GM18873 (cell line): ENCODE results near the gene PDYN.
"Not testable (repeated sequence)": the region's sequence is repeated elsewhere in the genome, so short reads cannot be mapped to it uniquely, and the experiment has no call there.

Source experiments
- ATAC-seq: cut with Tn5 transposase; IDR thresholded peaks from one replicate; pipeline ENCODE4 v1.9.1; 2021; ENCODE audit warnings: mild to moderate bottlenecking, moderate library complexity, moderate number of reproducible peaks; ENCODE audit not compliant: unreplicated experiment, low FRiP score

PDYN gene

DNA sequence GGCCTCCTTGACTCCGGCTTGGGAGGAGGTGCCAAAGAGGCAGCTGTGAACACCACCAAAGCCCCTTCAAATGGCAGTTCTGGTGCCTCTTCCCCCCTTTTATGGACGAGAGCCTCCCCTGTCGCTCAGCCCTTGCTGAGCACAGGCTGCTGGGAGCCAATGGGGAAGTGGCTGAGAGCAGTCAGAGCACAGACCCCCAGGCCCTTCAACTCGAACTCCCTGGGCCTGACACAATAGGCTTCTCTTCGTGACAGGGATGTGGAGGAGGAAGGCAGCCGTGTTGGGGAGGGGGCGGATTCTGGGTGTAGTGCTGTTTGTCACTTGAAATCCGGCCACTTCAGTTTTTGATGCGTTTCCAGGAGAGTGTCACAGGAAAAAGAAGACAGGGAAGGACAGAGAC is at the start of gene PDYN:
Gene PDYN, minus strand, starts transcription at position 73 of the 400 bp plus-strand sequence. CDS start 10,974 bp downstream, outside the sequence.
- no peak for ATAC-seq

DNA sequence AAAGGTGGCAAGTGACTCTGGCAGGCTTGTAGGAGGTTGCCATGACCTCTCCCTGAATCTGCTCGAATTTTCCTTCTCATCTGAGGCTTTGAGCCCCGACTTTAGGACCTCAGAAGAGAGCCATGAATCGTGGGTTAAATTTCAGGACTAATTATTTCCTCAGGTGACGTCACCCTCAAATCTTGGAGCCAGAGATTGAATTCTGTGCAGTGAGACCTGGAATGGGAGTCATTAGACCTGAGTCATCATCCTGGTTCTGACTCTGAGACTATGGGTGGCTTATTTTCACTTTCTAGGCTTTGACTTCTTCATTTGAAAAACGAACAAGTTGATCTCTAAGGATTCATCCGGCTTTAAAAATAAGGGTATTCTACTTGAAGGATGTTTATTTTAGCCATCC is 48.5 kb upstream of the PDYN start:
- no peak for ATAC-seq

DNA sequence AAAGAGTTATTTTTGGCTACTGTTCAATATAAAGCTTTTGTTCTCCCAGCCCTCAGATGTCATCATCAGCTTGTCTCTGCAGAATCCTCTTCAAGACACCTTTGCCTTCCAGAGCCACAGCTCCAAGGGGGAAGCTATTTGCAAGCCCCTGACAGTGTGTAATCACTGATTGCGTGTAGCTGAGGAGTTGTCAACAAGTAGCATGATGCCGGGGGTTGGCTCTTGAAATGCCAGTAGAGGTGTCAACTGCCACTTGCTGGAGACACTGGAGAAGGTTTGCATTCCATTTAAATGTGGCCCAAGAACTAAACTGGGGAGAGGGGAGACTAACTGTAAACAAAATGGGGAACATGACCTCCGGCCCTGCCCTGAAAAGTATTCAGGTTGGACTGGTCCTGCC is 44.3 kb upstream of the PDYN start:
- ATAC-seq, result no peak

DNA sequence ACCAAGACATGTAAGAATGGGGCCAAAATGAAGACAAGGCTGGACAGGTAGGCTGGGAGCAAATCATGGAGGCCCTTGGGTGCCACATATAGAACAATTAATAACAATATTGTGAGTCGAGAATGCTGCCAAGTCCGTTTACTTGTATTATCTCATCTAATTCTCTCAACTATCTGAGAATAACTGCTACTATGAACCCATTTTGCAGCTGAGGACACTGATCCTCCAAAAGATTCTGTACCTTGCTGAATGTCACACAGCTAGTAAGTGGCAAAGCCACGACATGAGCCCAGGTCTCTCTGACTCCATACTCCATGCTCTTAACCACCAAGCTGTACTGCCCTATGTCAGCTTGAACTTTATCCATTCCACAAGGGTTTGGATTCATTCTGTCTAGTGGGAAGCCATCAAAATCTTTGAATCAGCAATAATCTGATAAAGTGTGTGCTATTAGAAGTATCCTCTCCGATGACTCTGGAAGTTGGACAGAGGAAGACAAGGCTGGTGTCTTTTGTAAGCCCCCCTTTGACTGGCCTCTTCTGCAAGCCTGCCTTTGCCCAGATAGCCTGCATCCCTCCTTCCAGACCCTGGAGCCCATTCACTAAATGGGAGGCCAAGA is 43.5 kb upstream of the PDYN start:
- ATAC-seq, result no peak

DNA sequence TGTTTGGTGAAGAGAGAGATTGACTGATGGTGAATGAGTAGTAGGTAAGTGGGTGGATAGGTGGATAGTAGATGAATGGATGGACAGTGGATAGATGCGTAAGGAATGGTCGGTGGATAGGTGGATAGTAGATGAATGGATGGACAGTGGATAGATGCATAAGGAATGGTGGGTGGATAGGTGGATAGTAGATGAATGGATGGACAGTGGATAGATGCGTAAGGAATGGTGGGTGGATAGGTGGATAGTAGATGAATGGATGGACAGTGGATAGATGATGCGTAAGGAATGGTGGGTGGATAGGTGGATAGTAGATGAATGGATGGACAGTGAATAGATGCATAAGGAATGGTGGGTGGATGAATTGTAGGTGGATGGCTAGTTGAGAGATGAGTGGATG is 42.5 kb upstream of the PDYN start:
- ATAC-seq, result not testable (repeated sequence)

DNA sequence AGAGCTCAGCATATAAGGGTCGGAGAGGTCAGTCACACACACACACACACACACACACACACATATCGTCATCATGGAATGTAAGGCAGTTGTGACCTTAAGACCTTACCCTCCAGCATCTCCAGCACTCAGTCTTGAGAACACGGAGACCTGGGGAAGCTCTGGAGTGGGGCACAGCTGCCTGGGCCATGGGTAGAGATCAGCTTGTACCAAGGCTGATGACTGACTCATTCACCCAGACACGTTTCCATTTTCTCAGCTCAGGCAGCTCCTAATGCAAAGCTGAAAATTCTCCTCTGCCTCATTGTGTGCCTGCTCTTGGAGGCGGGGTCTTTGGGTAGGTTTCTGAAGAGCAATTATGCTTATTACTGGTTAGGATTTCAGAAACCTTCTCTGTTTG is 38.3 kb upstream of the PDYN start:
- ATAC-seq, result no peak

DNA sequence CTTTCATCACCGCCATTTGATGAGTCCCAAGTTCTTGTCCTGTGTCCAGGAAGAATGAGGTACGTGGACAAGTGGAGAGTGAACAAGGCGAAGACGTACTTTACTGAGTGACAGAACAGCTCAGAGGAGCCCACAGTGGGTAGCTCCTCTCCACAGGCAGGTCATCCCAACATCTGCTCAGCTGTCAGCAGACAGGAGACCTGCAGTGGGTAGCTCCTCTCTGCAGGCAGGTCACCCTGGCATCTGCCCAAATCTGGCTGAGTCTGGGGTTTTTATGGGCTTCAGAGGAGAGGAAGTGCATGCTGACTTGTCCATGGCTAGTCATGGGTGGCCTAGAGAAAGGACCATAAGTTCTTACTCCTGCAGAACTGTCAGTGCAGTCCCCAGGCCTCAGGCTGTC is 32.7 kb upstream of the PDYN start:
- ATAC-seq, result no peak

DNA sequence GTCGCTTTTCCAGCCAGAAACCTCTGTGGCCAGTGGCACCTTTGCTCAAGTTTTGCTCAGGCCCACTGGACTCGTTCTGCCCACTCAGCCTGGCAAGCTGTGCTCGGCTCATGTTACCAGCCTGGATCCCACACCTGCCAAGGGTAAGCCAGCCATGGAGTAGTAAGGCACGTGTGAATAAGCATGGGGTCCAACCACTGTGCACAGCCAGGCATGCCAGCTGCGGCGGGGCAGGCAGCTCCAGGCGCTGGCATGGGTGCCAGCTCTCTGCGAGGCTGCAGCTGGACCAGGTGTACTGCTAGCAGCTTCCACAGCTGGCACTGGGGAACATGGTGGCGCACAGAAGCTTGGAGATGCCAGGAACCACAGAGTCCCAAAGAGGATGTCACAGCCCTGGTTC is 32.1 kb upstream of the PDYN start:
- ATAC-seq, result no peak

DNA sequence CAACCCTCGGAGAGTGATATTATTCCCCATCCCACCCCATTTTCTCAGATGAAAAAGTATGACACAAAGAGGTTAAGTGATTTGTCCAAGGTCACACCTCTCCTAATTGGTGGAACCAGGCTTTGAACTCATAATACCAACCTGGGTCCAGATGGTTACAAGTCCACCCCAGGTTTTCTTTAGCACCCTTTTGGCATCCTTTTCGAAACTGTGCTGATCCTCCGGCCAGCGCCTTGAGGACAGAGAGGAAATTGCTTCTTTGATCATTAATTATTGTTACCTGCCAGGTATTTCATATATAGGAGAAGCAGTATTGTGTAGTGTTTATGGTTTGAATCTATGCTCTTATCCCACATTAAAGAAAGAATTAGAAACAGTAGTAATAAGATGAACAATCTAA is 29.3 kb upstream of the PDYN start:
- ATAC-seq, result no peak

DNA sequence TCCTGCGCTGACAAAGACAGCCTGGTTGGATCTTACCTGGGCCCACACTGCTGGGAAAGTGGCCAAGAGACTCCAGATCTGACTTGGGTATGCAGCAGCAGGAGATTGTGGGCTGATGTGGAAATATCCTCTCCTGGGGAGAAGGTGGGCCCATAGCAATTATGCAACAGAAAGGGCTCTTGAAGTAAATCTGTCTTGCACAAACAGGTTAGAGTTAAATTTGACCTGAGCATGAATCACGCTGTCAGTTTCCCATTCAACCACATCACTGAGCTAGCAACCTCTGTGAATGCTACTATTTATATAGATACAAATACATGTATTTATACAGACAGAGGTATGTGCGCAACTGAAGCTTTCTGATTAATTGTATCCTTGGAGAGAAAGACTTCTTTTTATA is 28.3 kb upstream of the PDYN start:
- ATAC-seq, result no peak

DNA sequence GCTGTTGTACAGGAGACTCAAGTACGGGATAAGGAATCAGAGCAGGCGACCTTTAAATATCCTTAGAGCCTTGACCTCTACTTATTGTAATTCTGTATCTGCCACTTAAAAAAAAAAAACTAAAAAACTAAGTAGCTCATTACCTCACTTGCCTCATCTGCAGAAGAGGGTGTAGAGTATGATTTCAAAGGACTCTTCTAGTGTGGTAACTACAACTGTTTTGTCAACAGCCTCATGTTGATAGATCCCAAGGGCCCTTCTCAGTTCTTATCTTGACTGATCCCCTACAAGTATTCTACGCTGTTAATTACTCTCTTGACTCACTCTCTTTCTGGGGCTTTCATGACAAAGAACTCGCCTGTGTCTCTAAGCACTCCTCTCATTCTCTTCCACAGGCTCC is 16.7 kb upstream of the PDYN start:
- no peak for ATAC-seq

DNA sequence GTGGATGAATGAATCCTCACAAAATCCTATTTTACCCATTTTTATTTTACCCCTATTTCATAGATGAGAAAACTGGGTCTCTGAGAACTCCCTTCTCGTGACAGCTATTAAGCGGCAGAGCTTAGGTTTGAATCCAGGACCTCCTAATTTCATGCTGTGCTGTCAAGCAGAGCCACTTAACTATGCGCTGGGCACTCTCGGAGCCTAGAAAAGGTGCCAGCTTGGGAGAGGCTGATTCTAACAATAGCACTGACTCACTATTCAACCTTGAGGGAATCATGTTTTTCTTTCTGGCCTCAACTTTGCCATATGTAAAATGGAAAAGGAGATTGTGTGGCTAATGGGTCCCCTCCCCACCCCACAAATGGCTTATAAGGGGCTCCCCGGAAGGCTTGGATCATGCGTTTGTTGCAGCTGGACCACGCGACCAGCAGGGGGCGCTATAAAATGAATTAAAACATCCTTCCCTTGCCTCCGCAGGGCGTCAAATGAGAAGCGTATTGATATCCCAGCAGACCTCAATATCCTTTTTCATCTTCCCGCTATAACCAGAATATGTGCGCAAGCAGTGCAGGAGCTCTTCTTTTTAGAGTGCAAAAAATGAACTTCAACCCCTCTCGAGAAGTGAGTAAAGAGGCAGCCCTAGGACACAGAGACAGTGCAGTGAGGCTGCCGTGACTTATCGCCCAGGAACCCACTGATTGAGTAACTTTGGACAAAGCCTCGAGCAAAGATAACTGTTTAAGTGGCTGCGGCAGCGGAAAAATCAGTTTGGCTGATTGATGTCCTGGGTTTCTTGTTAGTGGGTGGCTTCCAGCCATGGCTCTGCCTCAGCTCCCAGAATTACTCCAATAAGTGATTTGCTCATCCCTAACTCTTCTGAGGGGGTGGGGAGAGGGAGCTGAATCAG is 12.8 kb upstream of the PDYN start:
- ATAC-seq, result no peak

DNA sequence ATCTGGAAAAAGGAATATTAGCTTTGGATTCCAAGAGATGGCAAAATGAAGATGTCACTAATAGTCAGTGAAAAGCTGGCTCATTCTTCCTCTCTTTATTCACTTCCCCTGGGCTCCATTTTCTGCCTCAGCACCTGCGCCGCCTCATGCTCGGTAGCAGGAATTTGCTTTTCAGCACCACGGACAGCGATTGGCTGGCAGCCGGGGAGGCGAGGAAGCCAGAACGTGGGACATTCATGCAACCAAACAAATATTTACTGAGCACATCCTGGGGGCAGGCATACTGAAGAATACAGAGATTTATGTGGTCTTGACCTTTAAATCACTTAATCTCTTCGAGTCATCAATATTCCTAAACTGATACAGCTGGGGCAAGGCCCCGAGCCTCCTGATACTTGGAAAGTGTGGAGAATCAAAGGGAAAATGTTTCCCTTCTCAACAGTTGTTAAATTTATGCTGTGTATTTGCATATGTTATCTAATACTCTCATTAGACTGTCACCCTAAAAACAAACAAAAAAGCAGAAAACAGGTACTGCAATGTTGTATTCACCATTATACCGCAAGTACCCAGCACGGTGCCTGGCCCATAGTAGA is 12.1 kb upstream of the PDYN start:
- no peak for ATAC-seq

DNA sequence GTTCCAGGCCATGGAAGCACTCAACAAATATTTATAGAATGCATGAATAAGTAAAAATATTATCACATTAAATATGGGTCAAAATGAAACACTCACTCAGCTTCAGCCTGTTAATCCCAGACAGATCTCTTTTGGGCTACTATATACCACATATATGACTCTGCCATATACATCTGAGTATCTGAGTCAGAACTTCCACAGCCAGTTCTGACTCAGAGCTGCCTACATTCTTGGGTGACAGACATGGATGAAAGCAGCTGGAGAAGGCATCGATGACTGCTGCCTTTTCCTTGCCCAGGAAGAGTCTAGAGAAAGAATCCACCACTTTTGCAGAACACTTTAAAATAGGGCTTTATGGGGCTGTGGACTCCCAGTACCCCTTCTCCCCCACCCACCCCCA is 11.5 kb upstream of the PDYN start:
- no peak for ATAC-seq

DNA sequence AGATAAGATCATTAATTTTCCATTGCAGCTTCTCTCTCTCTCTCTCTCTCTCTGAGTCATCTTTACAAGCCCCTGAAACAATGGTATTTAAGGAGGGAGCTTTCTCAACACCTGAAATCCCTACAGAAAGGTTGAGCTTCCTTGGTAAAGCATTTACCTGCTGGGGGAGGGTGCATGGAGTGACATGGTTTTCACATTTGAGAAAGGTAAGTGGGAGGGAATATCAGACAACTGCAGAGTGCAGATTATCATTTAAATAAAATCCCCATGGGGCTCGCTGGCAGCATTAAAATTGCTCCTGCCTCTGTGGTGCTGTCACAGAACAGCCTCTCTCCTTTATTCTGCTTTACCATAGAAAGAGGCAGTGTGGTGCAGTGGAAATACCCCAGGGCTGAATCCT is 10.3 kb upstream of the PDYN start:
- ATAC-seq, result no peak

DNA sequence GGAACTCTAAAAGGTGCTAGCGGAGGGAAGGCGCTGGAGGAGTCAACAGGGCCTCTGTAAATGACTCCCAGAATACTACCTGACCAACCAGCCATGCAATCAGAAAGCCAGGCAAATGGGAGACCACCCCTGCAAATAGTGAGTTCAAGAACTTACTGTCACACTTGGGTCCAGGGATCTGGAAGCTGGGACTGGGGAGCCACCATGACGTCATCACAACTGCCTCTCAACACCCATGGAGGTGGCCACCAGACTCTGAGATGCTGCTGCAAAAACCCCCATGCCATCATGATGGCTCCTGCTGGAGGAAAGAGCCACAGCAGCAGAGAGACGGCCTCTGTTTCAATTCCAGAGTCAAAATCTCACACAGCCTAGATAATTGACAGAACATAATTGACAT is 8.5 kb upstream of the PDYN start:
- no peak for ATAC-seq

DNA sequence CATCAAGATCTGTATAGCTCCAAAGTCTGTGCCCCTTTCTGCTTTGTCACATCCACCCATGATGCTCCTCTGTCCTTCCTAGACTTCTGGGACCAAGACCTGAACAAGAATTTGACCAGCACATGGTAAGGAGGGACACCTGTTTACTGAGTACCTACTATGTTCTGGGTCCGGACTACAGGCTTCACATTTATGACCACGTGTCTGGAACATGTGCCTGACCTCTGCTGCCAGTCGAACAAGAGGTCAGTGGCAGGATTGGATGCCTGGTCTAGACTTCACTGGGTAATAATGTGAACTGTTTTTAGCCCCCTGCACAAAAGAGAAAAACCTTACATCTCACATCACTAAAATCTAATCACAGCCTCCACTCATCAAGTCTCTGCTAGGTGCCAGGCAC is 7.3 kb upstream of the PDYN start:
- ATAC-seq, result no peak

DNA sequence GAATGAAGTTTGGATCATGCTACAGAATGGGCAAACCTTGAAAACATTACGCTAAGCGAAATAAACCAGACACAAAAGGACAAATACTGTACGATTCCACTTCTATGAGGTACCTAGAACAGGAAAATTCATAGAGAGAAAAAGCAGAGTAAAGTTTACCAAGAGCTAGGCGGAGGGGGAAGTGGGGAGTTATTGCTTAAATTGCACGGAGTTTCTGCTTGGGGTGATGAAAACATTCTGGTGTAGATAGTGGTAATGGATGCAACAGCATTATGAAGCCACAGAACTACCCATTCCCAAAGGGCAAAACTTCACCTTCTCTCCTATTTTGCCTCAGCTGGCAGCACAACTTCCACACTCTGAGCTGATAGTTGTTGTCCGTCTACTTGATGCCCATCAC is 6.4 kb upstream of the PDYN start:
- ATAC-seq, result no peak

DNA sequence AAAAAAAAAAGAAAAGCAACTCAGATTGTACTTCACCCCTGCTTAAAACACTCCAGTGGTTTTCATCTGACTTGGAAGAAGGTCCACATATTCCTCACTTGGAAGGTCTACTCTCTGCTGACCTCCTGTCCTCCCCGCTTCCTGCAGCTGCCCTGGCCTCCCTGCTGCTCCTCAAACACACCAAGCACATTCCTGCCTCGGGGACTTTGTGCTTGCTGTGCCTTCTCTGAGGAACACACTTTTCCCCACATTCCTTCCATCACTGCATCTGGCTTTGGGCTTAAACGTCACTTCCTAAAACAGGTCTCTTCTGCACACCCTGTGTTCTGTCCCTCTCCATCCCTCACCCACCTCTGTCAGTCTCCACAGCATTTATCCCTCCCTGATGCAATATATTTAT is 4.9 kb upstream of the PDYN start:
- ATAC-seq, result no peak

DNA sequence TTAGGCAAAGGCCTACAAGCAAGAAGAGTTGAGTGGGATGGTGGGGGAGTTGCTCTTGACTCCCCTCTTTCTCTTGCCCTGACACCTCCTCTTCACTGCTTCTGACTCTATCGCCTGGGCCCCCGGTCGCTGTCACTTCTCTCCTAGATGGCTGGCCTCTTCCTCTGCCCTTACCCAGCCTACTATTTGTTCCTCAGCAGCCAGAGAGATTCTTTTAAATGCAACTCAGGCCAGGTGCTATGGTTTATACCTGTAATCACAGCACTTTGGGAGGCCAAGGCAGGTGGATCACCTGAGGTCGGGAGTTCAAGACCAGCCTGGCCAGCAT is 4.3 kb upstream of the PDYN start:
- no peak for ATAC-seq

DNA sequence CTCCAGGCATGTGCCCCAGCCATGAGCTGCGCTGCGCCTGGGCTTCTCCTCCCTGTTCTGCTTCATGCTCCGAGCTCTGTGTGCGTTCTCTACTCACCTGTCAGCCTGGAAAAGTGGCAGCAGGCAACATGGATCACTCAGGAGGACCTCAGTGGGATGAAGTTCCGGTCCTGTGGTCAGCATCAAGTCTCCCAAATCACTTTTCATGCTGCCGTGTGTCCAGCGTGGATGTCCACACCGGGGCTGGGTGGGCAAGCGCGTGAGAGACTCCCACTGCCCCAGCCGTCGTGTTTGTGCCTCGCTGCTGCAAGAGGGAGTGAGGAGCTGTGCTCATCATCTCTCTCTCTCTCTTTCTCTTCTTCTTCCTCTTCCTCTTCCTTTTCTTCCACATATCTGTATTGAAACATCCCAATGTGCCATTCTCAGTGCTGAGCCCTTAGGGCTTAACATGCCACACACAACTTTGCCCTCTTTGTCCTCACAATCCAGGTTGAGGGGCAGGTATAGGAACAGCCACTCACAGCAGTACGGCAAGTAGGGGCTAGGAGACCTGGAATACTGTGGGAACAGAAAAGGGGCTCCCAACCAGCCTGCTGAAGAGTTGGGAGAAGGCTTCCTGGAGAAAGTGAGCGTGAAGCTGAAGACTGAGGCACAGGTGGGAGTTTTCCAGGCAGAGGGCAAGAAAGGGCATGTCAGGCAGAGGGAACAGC is 3.8 kb upstream of the PDYN start:
- ATAC-seq, result no peak
